HFFc6 (cell line): ENCODE data around the gene AQR. TPM values are rescaled to one million over a fixed set of nuclear protein-coding genes. Genes with fewer than 3 reads are reported as not detected.
A peak's percentile ranks its signal among the peaks of the same experiment; 100 is the strongest.

Source experiments
- DNase-seq: peaks from one replicate; pipeline ENCODE4 v3.0.0-alpha.2; 2018
- H3K27ac Mint-ChIP-seq: 2 replicates; pipeline ENCODE4 v1.8.0; 2020; ENCODE audit warnings: mild to moderate bottlenecking, mixed read lengths
- H3K27me3 Mint-ChIP-seq: 2 replicates; pipeline ENCODE4 v1.8.0; 2021; ENCODE audit warnings: mild to moderate bottlenecking, moderate library complexity, mixed read lengths; ENCODE audit not compliant: insufficient read depth
- H3K36me3 Mint-ChIP-seq: 2 replicates; pipeline ENCODE4 v1.8.0; 2021; ENCODE audit warnings: low read depth, mixed read lengths
- H3K4me1 Mint-ChIP-seq: 2 replicates; pipeline ENCODE4 v1.8.0; 2020; ENCODE audit warnings: low read depth, mixed read lengths
- H3K4me3 Mint-ChIP-seq: 2 replicates; pipeline ENCODE4 v1.8.0; 2020; ENCODE audit warnings: mild to moderate bottlenecking, moderate library complexity, mixed read lengths
- H3K9me3 Mint-ChIP-seq: 2 replicates; pipeline ENCODE4 v1.8.0; 2020; ENCODE audit warnings: mild to moderate bottlenecking, mixed read lengths
- CTCF ChIP-seq: fragments of 200-600 bp; sonication (generic); IDR thresholded peaks from 2 replicates; pipeline ENCODE4 v1.5.0; 2021; ENCODE audit warnings: antibody characterized with exemption, mild to moderate bottlenecking
- total RNA-seq, 6 experiments: library from RNA; stranded (reverse); fragmentation: NEBNext Ultra II Directional; extraction: Animal tissue kit (Norgen Biotek cat#: 25700); gene quantifications; 2 replicates in 1 of 6; 3 replicates in 5 of 6; pipeline ENCODE4 v1.2.3, GENCODE V29; 2021

The AQR gene
- total RNA-seq, 6 experiments from 2014 or later: 24.9 to 31.1 (median 28.9) TPM

- peaks cover 35% of the 10 kb centered on the region for H3K4me1 Mint-ChIP-seq
- peak within 1 kb of the TSS; percentile 99 for H3K27ac Mint-ChIP-seq
- TF ChIP-seq CTCF: 0 out of 2 replicates have a peak, but pooled peaks have one; percentile 10
- no peaks in the 10 kb centered on the region for H3K9me3 Mint-ChIP-seq
- H3K36me3 Mint-ChIP-seq: peaks cover 15% of the 10 kb centered on the region
- H3K4me3 Mint-ChIP-seq: peak within 1 kb of the TSS; percentile 99
- no peaks in the 10 kb centered on the region for H3K27me3 Mint-ChIP-seq
- peak; percentile 64 for DNase-seq
Observed at GRCh38 chr15:34988027-34988902, 18.7 kb upstream of the AQR start, which contains the start of gene ZNF770. Gene ZNF770, minus strand, starts transcription at chr15:34988287. Its CDS starts 4,853 bp downstream, at chr15:34983434.

DNA sequence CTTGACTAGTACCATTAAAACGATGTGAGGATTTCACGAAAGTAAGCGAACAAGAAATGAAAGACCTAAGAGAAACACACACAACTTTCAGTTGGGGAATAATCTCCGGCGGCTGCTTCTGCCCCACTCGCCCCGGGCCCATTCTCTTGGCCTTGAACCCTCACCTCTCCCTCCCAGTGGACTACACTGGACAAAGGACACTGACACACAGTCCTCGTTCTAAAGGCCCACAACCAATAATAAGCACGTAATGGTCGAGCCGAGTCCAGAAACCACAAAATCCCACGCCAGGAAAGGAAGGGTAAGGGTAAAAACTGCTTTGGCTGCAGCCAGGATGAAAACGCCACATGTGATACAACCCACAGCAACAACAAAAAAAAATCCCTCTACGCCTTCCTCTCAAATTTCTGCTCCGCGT lies 18.1 kb upstream of the AQR start:
- peak overlapping the region; percentile 99 for H3K4me3 Mint-ChIP-seq
- H3K36me3 Mint-ChIP-seq: peaks cover 20% of the 10 kb centered on the region
- H3K27ac Mint-ChIP-seq: peak overlapping the region; percentile 99
- H3K9me3 Mint-ChIP-seq: no peaks in the 10 kb centered on the region
- H3K4me1 Mint-ChIP-seq: peaks cover 31% of the 10 kb centered on the region
- no peak for TF ChIP-seq CTCF
- no peak for DNase-seq
- no peaks in the 10 kb centered on the region for H3K27me3 Mint-ChIP-seq

- H3K4me3 Mint-ChIP-seq: peak overlapping the region; percentile 99
- peaks cover 23% of the 10 kb centered on the region for H3K36me3 Mint-ChIP-seq
- peaks cover 31% of the 10 kb centered on the region for H3K4me1 Mint-ChIP-seq
- H3K9me3 Mint-ChIP-seq: no peaks in the 10 kb centered on the region
- H3K27ac Mint-ChIP-seq: peak overlapping the region; percentile 99
- no peak for TF ChIP-seq CTCF
- H3K27me3 Mint-ChIP-seq: no peaks in the 10 kb centered on the region
- no peak for DNase-seq
Observed at GRCh38 chr15:34986771-34987480, 17.4 kb upstream of the AQR start.

- H3K36me3 Mint-ChIP-seq: peaks cover 29% of the 10 kb centered on the region
- no peaks in the 10 kb centered on the region for H3K27me3 Mint-ChIP-seq
- no peak for DNase-seq
- peak overlapping the region; percentile 99 for H3K4me3 Mint-ChIP-seq
- peaks cover 31% of the 10 kb centered on the region for H3K4me1 Mint-ChIP-seq
- no peak overlapping the region; the same call in 1 of the 2 replicates for H3K27ac Mint-ChIP-seq
- no peaks in the 10 kb centered on the region for H3K9me3 Mint-ChIP-seq
- TF ChIP-seq CTCF: no peak
Observed at GRCh38 chr15:34986326-34986725, 16.8 kb upstream of the AQR start.

- no peaks in the 10 kb centered on the region for H3K27me3 Mint-ChIP-seq
- no peak for DNase-seq
- peaks cover 32% of the 10 kb centered on the region for H3K36me3 Mint-ChIP-seq
- H3K4me1 Mint-ChIP-seq: peaks cover 31% of the 10 kb centered on the region
- TF ChIP-seq CTCF: no peak
- peak overlapping the region; percentile 53; the same call in 1 of the 2 replicates for H3K27ac Mint-ChIP-seq
- no peaks in the 10 kb centered on the region for H3K9me3 Mint-ChIP-seq
- H3K4me3 Mint-ChIP-seq: peak overlapping the region; percentile 49
Observed at GRCh38 chr15:34984889-34985630, 15.5 kb upstream of the AQR start.
